K562 (cell line): ENCODE measurements around the gene SENP7. TPM values are rescaled to one million over a fixed set of nuclear protein-coding genes. Genes with fewer than 3 reads are reported as not detected.

ENCODE experiments used
- CTBP1 ChIP-seq: fragments of 450-650 bp; IDR thresholded peaks from 2 replicates; pipeline ENCODE4 v1.6.1; 2016; ENCODE audit warnings: borderline replicate concordance
- HDAC6 ChIP-seq: IDR thresholded peaks from 2 replicates; pipeline ENCODE4 v1.6.1; 2012; ENCODE audit warnings: low read depth, mild to moderate bottlenecking, control low read depth, inconsistent platforms, low read length, moderate library complexity
- KLF1 ChIP-seq: fragments of 450-650 bp; IDR thresholded peaks from 2 replicates; pipeline ENCODE4 v1.6.1; 2016; ENCODE audit warnings: missing genetic modification characterization, missing compliant biosample characterization
- MAZ ChIP-seq, 2 experiments: fragments of 450-650 bp in 1 of 2; sonication (generic) in 1 of 2; formaldehyde crosslinking; IDR thresholded peaks in 1 of 2; conservative IDR thresholded peaks in 1 of 2; 2 replicates each; pipeline versions ENCODE4 v1.4.0 to v1.5.0; 2020; ENCODE audit warnings: mild to moderate bottlenecking in 1 of 2, missing genetic modification reagents in 1 of 2
- MEIS2 ChIP-seq: fragments of 450-650 bp; IDR thresholded peaks from 2 replicates; pipeline ENCODE4 v1.6.1; 2014; ENCODE audit warnings: mild to moderate bottlenecking; ENCODE audit not compliant: partially characterized antibody
- POLR2AphosphoS5 ChIP-seq: IDR thresholded peaks from 2 replicates; pipeline ENCODE4 v1.6.1; 2011; ENCODE audit warnings: mild to moderate bottlenecking, low read depth, low read length, moderate library complexity; ENCODE audit not compliant: control insufficient read depth, insufficient read depth
- SMAD4 ChIP-seq: fragments of 250-450 bp; sonication (Bioruptor Pico); conservative IDR thresholded peaks from 2 replicates; pipeline ENCODE4 v1.8.0; 2021; ENCODE audit warnings: inconsistent platforms, mild to moderate bottlenecking, moderate library complexity
- SP2 ChIP-seq: IDR thresholded peaks from 2 replicates; pipeline ENCODE4 v1.6.1; 2011; ENCODE audit warnings: mild to moderate bottlenecking, low read depth, low read length, moderate library complexity; ENCODE audit not compliant: poor library complexity, severe bottlenecking; ENCODE audit errors: extremely low read depth
- ZC3H4 ChIP-seq: sonication (generic); formaldehyde crosslinking; IDR thresholded peaks from 2 replicates; pipeline ENCODE4 v1.9.0; 2021; ENCODE audit warnings: missing genetic modification reagents, borderline replicate concordance
- ZNF436 ChIP-seq: fragments of 250-450, 450-650 bp; sonication (Bioruptor Pico); formaldehyde crosslinking; IDR thresholded peaks from 2 replicates; pipeline ENCODE4 v1.7.0; 2020; ENCODE audit warnings: mild to moderate bottlenecking
- polyA plus RNA-seq, 8 experiments: library from polyadenylated mRNA; depleted of rRNA in 4 of 8; stranded (reverse) in 5 of 8; unstranded in 3 of 8; fragments of >200 nt; fragmentation: Nextera tagmentation in 2 of 8; fragmentation: Illumina TruSeq in 1 of 8; extraction: Ambion mirVana in 2 of 8; extraction: Trizol in 1 of 8; gene quantifications; 2 replicates each; pipeline versions ENCODE4 v1.2.1 to v1.2.3, GENCODE V29; 2011 to 2014; ENCODE audit warnings: inconsistent platforms in 1 of 8, missing spikeins in 1 of 8
- total RNA-seq, 7 experiments: library from RNA; depleted of rRNA in 6 of 7; stranded (reverse); fragments of >200 nt in 6 of 7; fragmentation: Illumina TruSeq in 2 of 7; extraction: Trizol in 2 of 7; gene quantifications; 2 replicates each; pipeline versions ENCODE4 v1.2.1 to v1.2.3, GENCODE V29; 2011 to 2021; ENCODE audit warnings: low replicate concordance in 1 of 7
- TF ChIP-seq, protein P1 (sequence below): fragments of 450-650 bp; IDR thresholded peaks from 2 replicates; pipeline ENCODE4 v1.6.1; 2017; ENCODE audit warnings: antibody characterized with exemption
- TF ChIP-seq, protein P2 (sequence below): fragments of 250-450 bp; sonication (Bioruptor Pico); IDR thresholded peaks from 2 replicates; pipeline ENCODE4 v1.9.0; 2021; ENCODE audit warnings: mild to moderate bottlenecking, inconsistent platforms
- TF ChIP-seq, protein P3 (sequence below), 2 experiments: fragments of 200-800 bp in 1 of 2; sonication (Bioruptor generic) in 1 of 2; sonication (generic) in 1 of 2; formaldehyde crosslinking in 1 of 2; IDR thresholded peaks in 1 of 2; conservative IDR thresholded peaks in 1 of 2; 2 replicates each; pipeline versions ENCODE4 v1.5.0 to v1.6.1; 2016 to 2020; ENCODE audit warnings: missing compliant biosample characterization in 1 of 2, missing genetic modification characterization in 1 of 2, missing genetic modification reagents in 1 of 2
- TF ChIP-seq, protein P4 (sequence below): fragments of 250-450 bp; sonication (Bioruptor Pico); IDR thresholded peaks from 2 replicates; pipeline ENCODE4 v1.4.0; 2020

Gene SENP7
- total and polyA plus RNA-seq, 9 of the 15 experiments (the other 6 are each of a cell fraction or from before 2014, with no cell fraction given) = 4.1 to 21.9 (median 10.7) TPM

DNA sequence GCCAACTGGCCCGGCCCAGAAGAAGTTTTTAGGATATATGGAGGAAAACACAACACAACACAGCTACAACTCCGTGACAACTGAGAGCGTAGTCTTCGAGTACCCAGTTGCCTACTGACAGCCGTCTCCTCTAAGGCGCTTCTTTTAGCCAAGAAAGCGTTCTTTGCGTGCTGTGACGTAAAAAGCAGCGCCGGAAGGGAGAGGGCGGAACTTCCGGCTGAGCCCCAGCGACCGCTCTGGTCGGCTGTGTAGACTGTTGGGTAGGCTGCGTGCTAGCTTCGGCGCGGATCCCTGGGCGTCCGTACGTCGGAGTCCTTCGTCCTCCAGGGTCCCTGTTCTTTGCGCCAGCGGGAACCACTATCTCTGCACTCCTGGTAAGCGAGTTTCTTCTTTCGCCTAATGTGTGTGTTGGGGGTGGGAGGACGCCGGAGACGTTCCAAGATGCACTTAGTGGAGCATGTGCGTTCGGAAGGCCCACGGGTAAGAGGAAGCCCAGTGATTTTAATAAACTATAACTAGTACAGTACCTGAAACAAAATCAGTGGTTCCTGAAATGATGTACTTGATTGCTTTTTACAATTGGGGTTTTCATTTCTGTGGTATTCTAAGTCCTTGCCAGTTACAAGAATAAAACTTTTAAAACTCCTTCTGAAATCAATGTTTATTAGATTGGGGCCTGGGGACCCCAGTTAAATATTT lies 48.8 kb upstream of the SENP7 start, which contains the start of gene TRMT10C (continued):
- TF ChIP-seq, protein P1, sequence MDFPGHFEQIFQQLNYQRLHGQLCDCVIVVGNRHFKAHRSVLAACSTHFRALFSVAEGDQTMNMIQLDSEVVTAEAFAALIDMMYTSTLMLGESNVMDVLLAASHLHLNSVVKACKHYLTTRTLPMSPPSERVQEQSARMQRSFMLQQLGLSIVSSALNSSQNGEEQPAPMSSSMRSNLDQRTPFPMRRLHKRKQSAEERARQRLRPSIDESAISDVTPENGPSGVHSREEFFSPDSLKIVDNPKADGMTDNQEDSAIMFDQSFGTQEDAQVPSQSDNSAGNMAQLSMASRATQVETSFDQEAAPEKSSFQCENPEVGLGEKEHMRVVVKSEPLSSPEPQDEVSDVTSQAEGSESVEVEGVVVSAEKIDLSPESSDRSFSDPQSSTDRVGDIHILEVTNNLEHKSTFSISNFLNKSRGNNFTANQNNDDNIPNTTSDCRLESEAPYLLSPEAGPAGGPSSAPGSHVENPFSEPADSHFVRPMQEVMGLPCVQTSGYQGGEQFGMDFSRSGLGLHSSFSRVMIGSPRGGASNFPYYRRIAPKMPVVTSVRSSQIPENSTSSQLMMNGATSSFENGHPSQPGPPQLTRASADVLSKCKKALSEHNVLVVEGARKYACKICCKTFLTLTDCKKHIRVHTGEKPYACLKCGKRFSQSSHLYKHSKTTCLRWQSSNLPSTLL = no peak
- TF ChIP-seq KLF1 (tag) (no peak), POLR2AphosphoS5 (peak; percentile 87), SP2 (peak; percentile 51), ZNF436 (CRISPR knock-in tag) (no peak), ZC3H4 (CRISPR knock-in tag) (no peak), HDAC6 (no peak), SMAD4 (CRISPR knock-in tag) (0 out of 2 replicates have a peak, but pooled peaks have one; percentile 16), MAZ (CRISPR knock-in tag; conservative IDR thresholded peaks at IDR 0.05 in 1 of 2, IDR thresholded peaks at IDR 0.05 in 1 of 2) (peak; percentile 27 to 39; a peak in 2 of 4 replicates), CTBP1 (peak; percentile 50; the same call in 1 of the 2 replicates), MEIS2 (no peak)
- TF ChIP-seq, protein P2, sequence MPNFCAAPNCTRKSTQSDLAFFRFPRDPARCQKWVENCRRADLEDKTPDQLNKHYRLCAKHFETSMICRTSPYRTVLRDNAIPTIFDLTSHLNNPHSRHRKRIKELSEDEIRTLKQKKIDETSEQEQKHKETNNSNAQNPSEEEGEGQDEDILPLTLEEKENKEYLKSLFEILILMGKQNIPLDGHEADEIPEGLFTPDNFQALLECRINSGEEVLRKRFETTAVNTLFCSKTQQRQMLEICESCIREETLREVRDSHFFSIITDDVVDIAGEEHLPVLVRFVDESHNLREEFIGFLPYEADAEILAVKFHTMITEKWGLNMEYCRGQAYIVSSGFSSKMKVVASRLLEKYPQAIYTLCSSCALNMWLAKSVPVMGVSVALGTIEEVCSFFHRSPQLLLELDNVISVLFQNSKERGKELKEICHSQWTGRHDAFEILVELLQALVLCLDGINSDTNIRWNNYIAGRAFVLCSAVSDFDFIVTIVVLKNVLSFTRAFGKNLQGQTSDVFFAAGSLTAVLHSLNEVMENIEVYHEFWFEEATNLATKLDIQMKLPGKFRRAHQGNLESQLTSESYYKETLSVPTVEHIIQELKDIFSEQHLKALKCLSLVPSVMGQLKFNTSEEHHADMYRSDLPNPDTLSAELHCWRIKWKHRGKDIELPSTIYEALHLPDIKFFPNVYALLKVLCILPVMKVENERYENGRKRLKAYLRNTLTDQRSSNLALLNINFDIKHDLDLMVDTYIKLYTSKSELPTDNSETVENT (CRISPR knock-in tag) = peak; percentile 60; the same call in 1 of the 2 replicates
- TF ChIP-seq, protein P3, sequence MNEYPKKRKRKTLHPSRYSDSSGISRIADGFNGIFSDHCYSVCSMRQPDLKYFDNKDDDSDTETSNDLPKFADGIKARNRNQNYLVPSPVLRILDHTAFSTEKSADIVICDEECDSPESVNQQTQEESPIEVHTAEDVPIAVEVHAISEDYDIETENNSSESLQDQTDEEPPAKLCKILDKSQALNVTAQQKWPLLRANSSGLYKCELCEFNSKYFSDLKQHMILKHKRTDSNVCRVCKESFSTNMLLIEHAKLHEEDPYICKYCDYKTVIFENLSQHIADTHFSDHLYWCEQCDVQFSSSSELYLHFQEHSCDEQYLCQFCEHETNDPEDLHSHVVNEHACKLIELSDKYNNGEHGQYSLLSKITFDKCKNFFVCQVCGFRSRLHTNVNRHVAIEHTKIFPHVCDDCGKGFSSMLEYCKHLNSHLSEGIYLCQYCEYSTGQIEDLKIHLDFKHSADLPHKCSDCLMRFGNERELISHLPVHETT (CRISPR knock-in tag; conservative IDR thresholded peaks at IDR 0.05 in 1 of 2, IDR thresholded peaks at IDR 0.05 in 1 of 2) = peak in 1 of 2 experiments; percentile 52; a peak in 1 of 4 replicates
- TF ChIP-seq, protein P4, sequence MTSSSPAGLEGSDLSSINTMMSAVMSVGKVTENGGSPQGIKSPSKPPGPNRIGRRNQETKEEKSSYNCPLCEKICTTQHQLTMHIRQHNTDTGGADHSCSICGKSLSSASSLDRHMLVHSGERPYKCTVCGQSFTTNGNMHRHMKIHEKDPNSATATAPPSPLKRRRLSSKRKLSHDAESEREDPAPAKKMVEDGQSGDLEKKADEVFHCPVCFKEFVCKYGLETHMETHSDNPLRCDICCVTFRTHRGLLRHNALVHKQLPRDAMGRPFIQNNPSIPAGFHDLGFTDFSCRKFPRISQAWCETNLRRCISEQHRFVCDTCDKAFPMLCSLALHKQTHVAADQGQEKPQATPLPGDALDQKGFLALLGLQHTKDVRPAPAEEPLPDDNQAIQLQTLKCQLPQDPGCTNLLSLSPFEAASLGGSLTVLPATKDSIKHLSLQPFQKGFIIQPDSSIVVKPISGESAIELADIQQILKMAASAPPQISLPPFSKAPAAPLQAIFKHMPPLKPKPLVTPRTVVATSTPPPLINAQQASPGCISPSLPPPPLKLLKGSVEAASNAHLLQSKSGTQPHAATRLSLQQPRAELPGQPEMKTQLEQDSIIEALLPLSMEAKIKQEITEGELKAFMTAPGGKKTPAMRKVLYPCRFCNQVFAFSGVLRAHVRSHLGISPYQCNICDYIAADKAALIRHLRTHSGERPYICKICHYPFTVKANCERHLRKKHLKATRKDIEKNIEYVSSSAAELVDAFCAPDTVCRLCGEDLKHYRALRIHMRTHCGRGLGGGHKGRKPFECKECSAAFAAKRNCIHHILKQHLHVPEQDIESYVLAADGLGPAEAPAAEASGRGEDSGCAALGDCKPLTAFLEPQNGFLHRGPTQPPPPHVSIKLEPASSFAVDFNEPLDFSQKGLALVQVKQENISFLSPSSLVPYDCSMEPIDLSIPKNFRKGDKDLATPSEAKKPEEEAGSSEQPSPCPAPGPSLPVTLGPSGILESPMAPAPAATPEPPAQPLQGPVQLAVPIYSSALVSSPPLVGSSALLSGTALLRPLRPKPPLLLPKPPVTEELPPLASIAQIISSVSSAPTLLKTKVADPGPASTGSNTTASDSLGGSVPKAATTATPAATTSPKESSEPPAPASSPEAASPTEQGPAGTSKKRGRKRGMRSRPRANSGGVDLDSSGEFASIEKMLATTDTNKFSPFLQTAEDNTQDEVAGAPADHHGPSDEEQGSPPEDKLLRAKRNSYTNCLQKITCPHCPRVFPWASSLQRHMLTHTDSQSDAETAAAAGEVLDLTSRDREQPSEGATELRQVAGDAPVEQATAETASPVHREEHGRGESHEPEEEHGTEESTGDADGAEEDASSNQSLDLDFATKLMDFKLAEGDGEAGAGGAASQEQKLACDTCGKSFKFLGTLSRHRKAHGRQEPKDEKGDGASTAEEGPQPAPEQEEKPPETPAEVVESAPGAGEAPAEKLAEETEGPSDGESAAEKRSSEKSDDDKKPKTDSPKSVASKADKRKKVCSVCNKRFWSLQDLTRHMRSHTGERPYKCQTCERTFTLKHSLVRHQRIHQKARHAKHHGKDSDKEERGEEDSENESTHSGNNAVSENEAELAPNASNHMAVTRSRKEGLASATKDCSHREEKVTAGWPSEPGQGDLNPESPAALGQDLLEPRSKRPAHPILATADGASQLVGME = no peak
